Stimulated activated CD4-positive, alpha-beta T cell treated with anti-CD3 and anti-CD28 coated beads, Interleukin-4, amount 100 ng/mL, for 24 hours (primary cell): ENCODE results near the gene PERM1.

Experiments
- DNase-seq: peaks from one replicate; pipeline ENCODE4 v3.0.0-alpha.2; 2020

PERM1 gene

DNA sequence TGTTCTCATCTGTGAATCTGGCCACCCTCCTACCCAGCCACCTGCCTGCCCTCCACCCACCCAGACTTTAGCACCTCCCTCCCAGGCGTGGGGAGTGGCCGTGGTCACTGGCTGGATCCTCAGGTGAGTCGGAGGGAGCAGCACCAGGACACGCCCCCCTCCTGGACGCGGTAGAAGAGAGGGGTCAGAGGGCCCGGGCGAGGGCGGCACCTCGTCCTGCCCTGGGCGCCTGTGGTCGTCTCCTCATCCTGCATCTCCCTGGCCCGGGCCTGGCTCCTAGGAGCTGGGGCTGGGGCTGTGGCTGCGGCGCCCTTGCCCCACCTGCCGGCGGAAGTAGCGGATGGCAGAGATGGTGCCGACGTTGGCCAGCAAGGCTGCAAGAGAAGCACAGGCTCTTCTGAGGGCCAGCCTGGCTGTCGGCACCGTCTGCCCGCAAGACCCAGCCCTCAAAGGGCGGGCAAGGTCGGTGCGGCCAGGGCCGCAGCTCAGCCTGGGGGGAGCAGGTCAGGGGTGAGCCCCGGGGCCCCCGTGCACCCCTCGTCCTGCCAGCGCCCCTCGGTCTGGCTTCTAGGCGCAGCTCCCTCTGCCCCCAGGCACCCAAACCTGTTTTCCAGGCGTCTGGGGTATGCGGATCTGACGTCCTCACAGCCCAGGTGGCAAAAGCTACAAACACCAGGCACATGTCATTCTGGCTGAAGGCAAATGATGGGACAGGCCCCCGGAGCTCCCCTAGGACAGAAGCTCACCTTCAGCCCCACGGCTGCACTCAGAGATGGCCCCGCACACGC, 5.8 kb downstream of the PERM1 start:
- peak; percentile 46 for DNase-seq

DNA sequence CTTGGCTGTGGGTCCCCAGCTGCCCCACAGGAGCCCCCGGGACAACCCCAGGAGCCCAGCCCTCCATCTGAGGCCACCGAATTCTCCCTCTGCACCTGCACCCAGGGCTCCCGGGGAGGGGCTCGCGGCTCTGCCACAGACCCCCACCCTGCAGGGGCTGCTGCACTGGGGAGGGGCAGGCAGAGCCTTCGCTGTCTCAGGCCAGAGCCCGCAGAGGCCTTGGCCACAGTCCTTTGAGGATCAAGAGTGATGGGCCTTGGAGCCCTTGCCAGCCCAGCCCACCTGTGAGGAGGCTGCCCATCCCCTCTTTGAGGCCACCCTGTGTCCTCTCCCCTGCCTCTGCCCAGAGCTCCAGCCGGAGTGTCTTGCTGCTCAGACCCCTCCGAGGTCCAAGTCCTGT, 6.5 kb downstream of the PERM1 start:
- no peak for DNase-seq

DNA sequence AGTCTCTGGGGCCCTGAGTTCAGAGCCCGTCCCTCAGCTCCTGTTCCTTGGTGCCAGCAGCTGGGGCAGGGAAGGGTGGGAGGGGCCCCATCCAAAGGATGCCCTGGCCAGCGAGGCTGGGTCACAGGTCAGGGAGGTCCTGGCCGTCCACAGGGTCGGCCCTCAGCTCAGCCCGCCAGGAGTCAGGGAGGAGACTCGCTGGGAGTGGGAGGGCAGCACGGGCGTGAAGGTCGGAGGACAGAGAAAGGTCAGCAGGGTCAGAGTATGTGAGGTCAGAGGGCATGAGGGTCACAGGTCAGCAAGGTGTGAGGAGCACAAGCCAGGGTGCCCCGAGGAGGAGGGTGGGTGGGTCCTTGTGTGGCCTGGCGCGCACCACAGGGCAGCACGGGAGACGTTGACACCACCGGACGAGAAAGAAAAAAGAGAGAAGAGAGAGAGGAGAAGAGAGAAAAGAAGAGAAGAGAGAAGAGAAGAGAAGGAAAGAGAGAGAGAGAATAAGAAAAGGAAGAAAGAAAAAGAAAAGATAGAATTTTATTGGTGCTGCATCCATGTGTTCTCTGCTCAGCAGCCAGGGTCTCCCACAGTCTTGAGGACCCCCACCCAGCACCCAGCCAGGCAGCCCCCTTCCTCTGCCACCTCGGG, 7.1 kb downstream of the PERM1 start:
- no peak for DNase-seq

- DNase-seq, result no peak
Measured at GRCh38 chr1:974293-974640, 7.6 kb downstream of the PERM1 start.

DNA sequence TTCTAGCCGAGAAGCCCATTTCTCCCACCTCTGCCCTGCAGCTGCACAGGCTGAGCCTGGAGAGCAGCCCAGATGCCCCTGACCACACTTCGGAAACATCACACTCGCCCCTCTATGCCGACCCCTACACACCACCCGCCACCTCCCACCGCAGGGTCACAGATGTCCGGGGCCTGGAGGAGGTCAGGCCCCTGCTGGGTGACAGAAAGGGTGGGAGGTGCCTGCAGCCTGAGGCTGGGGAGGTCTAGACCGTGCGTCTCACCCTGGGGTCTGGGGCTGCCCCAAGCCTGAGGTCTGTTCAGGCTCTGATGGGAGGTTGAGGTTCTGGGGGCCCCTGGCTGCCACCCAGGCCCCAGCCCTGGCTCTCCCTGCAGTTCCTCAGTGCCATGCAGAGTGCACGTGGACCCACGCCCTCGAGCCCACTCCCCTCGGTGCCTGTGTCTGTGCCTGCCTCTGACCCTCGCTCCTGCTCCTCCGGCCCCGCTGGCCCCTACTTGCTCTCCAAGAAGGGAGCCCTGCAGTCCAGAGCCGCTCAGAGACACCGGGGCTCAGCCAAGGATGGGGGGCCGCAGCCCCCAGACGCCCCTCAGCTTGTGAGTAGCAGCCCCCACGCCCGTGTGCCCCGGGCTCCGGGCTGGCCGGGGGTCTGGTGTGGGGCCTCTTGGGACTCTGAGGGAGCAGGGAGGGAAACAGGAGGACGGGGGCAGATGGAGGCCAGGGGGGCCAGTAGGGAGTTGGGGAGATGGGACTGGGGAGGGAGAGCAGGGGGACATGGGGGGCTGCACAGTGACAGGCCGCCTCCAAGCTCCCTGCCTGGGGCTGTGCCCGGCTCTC, 8.2 kb downstream of the PERM1 start:
- no peak for DNase-seq

DNA sequence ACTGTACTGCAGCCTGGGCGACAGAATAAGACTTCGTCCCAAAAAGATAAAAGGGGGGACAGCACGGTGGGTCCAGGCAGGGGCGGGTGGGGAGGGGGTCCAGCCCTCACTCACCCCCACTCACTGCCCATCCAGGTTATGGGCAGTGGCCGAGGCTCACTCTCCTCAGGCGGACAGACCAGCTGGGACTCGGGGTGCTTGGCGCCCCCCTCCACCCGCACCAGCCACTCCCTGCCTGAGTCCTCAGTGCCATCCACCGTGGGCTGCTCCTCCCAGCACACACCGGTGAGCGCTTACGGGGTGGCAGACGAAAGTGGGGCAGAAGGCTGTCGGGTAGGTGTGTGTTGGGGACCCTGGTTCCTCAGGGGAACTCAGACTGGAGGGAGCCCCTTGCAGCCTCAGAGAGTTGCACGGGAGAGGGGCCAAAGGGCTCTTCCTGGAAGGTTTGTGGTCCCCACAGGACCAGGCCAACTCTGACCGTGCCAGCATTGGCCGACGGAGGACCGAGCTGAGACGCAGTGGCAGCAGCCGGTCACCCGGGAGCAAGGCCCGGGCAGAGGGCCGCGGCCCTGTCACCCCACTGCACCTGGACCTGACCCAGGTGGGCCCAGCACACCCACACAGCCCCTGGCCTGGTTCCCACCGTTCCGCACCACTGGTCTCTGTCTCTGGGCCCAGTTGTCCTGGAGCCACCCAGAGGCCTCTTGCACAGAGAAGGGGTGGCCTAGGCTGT, 9.0 kb downstream of the PERM1 start:
- DNase-seq, result no peak

DNA sequence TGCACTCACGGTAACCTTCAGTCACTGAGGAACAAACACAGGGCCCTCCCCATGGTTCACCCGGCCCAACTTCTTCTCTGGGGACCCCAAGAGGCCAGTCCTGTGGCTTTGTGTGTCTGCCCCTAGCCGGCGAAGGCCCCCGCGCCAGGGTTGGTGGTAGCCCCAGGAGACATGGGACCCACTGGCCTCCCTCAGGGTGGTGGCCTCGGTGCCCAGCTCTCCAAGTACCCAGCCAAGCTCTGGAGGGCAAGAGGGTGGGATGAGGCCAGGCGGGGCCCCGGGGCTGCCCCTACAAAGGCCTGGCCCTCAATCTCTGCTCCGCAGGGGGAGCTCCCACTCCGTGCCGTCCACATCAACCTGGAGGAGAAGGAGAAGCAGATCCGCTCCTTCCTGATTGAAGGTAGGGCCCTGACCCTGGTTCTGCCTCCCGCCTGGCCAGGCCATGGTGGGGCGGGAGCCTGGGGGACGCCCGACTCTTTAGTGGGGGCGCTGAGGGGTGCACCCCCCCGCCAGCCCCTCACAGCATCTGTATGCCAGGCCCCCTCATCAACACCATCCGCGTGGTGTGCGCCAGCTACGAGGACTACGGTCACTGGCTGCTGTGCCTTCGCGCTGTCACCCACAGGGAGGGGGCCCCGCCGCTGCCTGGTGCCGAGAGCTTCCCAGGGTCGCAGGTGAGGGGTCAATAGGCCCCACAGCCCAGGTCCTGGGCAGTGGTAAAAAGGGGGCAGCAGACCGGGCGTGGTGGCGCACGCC, 10.0 kb downstream of the PERM1 start:
- DNase-seq, result no peak

- no peak for DNase-seq
Measured at GRCh38 chr1:970973-971730, 10.7 kb downstream of the PERM1 start.

DNA sequence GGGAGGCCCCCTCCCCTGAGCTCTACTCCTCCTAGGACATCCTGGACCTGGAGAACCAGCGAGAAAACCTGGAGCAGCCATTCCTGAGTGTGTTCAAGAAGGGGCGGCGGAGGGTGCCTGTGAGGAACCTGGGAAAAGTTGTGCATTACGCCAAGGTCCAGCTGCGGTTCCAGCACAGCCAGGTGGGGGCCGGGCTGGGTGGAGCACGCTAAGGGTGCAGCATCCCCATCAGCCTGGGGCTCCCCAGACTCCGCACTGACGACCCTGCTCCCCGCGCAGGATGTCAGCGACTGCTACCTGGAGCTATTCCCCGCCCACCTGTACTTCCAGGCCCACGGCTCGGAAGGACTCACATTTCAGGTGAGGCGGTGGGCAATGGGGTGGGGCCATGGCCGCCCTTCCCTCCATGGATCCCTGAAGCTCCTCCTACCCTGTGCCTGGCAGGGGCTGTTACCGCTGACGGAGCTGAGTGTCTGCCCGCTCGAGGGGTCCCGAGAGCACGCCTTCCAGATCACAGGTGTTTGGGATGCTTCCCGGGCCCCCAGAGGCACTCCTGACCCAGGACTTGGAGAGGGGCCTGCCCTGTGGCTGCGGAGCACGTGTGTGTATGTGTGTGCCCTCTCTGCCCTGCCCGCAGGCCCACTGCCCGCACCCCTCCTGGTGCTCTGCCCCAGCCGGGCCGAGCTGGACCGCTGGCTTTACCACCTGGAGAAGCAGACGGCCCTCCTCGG, 11.5 kb downstream of the PERM1 start:
- DNase-seq, result no peak

DNA sequence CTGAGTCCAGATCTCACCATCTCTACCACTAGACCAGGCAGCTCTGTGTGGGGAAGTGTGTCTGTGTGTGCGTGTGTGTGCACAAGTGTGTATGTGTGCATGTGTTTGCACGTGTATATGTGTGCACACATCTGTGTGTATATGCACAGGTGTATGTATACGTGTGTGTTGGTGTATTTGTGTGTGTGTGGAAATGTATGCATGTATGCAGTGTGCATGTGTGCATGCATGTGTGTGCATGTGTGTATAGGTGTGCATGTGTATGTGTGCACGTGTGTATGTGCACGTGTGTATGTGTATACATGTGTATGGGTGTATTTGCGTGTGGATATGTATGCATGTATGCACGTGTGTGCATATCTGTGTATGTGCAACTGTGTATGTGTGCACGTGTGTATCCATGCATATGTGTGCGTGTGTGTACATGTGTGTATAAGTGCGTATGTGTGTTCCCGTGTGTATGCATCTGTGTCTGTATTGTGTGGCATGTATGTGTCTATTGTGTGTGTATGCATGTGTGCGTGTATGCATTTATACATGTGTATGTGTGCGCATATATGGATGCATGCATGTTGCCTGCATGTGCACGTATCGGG, 12.5 kb downstream of the PERM1 start:
- DNase-seq, result no peak

GRCh38 chr1:967466-968343, 14.2 kb downstream of the PERM1 start:
- no peak for DNase-seq

DNA sequence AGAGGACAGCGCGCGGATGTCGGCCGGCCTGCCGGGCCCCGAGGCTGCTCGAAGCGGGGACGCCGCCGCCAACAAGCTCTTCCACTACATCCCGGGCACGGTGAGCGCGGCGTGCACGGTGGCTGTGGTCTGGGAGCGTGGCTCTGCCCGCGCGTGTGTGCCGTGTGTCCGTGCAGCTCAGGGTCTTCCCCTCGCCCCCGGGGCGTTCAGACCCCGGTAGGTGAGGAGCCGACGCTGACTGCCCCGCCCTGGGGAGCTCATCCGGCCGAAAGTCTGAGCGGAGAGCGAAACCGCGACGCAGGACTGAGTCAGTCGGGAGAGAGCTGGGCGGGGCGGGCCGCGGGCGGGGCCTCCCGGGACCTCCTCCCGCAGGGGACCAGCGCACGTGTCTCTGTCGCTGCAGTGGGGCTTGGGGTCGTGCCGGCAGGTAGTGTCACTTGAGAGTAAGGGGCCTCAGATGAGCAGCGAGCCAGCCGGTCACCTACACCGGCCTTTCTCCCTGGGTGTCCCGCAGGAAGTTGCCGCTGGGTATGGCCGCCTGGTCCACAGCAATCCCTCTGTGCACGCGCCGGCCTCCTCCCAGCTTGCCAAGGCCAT, 15.1 kb downstream of the PERM1 start:
- peak; percentile 86 for DNase-seq

GRCh38 chr1:966135-966703, 15.7 kb downstream of the PERM1 start, which contains the start of gene PLEKHN1:
PLEKHN1 (plus strand) TSS chr1:966482; CDS start chr1:966532, 50 bp downstream.
- no peak for DNase-seq

- DNase-seq, result no peak
Measured at GRCh38 chr1:965526-966134, 16.3 kb downstream of the PERM1 start.

DNA sequence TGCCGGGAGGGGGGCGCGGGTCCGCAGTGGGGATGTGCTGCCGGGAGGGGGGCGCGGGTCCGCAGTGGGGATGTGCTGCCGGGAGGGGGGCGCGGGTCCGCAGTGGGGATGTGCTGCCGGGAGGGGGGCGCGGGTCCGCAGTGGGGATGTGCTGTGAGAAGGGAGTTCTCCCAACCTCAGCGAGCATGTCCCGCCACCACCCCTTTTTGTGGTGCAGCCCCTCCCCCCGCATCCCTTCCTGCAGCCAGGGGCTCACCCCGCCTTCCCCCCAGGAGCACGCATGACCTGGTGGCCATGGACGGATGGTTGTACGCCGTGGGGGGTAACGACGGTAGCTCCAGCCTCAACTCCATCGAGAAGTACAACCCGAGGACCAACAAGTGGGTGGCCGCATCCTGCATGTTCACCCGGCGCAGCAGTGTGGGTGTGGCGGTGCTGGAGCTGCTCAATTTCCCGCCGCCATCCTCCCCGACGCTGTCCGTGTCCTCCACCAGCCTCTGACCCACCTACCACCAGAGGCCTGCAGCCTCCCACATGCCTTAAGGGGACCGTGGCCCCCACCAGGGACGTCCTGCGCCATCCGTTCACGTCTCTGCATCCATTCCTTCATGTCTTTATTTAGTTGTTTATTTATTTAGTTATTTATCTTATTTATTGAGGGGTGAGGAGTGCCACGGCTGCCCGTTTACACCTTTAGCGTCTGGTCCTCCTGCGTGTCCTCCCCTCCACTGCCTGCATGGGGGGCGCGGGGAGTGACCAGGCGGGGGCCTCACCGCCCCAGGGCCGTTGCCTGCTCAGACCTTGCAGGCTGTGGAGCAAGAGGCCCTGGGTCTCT, 17.0 kb downstream of the PERM1 start:
- no peak for DNase-seq

GRCh38 chr1:963746-964525, 18.0 kb downstream of the PERM1 start:
- no peak for DNase-seq
